ENCODE data around the gene INVS. TPM values are rescaled to one million over a fixed set of nuclear protein-coding genes. Genes with fewer than 3 reads are reported as not detected.

Gene INVS
- total and polyA plus RNA-seq, 2 donors (not counting 3 experiments of a cell fraction or from before 2014, with no cell fraction given): 8.5 to 17.9 TPM

DNA sequence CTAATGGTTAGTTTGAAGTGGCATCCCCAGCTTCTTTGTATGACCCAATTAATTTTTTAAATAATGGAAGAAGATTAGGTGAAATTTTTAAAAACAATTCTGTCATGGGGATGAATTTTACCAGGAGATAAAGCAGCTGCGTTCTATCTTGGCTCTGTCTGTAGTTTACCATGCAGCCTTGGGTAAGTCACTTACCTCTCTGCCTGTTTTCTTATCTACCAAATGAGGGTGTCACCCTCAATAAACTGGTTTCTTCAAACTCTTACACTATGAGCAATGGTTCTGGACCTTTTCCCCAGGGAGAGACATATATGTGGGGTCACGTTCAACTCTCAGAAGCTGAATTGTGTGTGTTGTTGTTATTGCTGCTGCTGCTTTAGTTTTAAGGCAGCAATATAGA lies 182.0 kb downstream of the INVS start:
- TF ChIP-seq, protein P1, sequence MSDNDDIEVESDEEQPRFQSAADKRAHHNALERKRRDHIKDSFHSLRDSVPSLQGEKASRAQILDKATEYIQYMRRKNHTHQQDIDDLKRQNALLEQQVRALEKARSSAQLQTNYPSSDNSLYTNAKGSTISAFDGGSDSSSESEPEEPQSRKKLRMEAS (IDR thresholded peaks at IDR 0.05; ENCODE audit: insufficient read depth, insufficient read length): no peak
- TF ChIP-seq, protein P2, sequence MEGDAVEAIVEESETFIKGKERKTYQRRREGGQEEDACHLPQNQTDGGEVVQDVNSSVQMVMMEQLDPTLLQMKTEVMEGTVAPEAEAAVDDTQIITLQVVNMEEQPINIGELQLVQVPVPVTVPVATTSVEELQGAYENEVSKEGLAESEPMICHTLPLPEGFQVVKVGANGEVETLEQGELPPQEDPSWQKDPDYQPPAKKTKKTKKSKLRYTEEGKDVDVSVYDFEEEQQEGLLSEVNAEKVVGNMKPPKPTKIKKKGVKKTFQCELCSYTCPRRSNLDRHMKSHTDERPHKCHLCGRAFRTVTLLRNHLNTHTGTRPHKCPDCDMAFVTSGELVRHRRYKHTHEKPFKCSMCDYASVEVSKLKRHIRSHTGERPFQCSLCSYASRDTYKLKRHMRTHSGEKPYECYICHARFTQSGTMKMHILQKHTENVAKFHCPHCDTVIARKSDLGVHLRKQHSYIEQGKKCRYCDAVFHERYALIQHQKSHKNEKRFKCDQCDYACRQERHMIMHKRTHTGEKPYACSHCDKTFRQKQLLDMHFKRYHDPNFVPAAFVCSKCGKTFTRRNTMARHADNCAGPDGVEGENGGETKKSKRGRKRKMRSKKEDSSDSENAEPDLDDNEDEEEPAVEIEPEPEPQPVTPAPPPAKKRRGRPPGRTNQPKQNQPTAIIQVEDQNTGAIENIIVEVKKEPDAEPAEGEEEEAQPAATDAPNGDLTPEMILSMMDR (IDR thresholded peaks at IDR 0.05; ENCODE audit: extremely low read depth in 1 of 2, insufficient read depth in 1 of 2, low read depth in 1 of 2, low read length in 2 of 2): no peak
- no peak for TF ChIP-seq POLR2A (IDR thresholded peaks at IDR 0.05; ENCODE audit: low read depth, low read length)
- H3K36me3 ChIP-seq (ENCODE audit: control insufficient read depth in 2 of 2, extremely low read depth in 1 of 2, insufficient read depth in 2 of 2, low read length in 2 of 2): peaks cover 3 to 5% of the 10 kb centered on the region in 2 experiments
- POLR2A ChIA-PET: no interaction called here
- H3K4me3 ChIP-seq (replicated peaks in 1 of 3; ENCODE audit: insufficient read depth in 1 of 3, low read depth in 1 of 3, low read length in 3 of 3): no peak overlapping the region
- dilution Hi-C loops (cut with MboI; ENCODE audit: extremely low pct_ligation_motif_present, low sequenced_read_pairs): no loop called here
- H2AFZ ChIP-seq (ENCODE audit: low read depth, low read length): no peak overlapping the region
- no peaks in the 10 kb centered on the region for H4K20me1 ChIP-seq (replicated peaks; ENCODE audit: control insufficient read depth, extremely low read depth, insufficient read depth, low read length)
- CTCF ChIA-PET: interaction anchor here (0.8 to 1.4 kb wide), 4 partner anchors 9 to 78 kb away, joined by 3 to 9 read pairs (median 4); no protein-coding TSS in a partner anchor
- no peak overlapping the region for H3K4me2 ChIP-seq (ENCODE audit: insufficient read depth, low read length)
- intact Hi-C loops (cut with micrococcal nuclease): no loop called here
- BruUV-seq (replicated peaks): no TSS peak
- DNase-seq (ENCODE audit: low read depth, low spot score) (no peak), FAIRE-seq (no peak)
- H3K9me1 ChIP-seq (replicated peaks; ENCODE audit: control insufficient read depth, extremely low read depth, insufficient read depth, low read length): no peaks in the 10 kb centered on the region
- H3K27ac ChIP-seq (ENCODE audit: insufficient read depth, low read depth, low read length): no peak overlapping the region
- H3K79me2 ChIP-seq (ENCODE audit: control insufficient read depth, insufficient read depth, low read length): no peaks in the 10 kb centered on the region
- no peaks in the 10 kb centered on the region for H3K9me3 ChIP-seq (replicated peaks; ENCODE audit: control insufficient read depth, insufficient read depth, low read length)
- H3K9ac ChIP-seq (replicated peaks; ENCODE audit: extremely low read depth, insufficient read depth, low read length): no peak overlapping the region
- H3K4me1 ChIP-seq (ENCODE audit: control insufficient read depth, extremely low read depth, insufficient read depth, low read length): no peaks in the 10 kb centered on the region
- H3K27me3 ChIP-seq (ENCODE audit: control insufficient read depth in 2 of 2, insufficient read depth in 2 of 2, low read length in 2 of 2): no peaks in the 10 kb centered on the region

DNA sequence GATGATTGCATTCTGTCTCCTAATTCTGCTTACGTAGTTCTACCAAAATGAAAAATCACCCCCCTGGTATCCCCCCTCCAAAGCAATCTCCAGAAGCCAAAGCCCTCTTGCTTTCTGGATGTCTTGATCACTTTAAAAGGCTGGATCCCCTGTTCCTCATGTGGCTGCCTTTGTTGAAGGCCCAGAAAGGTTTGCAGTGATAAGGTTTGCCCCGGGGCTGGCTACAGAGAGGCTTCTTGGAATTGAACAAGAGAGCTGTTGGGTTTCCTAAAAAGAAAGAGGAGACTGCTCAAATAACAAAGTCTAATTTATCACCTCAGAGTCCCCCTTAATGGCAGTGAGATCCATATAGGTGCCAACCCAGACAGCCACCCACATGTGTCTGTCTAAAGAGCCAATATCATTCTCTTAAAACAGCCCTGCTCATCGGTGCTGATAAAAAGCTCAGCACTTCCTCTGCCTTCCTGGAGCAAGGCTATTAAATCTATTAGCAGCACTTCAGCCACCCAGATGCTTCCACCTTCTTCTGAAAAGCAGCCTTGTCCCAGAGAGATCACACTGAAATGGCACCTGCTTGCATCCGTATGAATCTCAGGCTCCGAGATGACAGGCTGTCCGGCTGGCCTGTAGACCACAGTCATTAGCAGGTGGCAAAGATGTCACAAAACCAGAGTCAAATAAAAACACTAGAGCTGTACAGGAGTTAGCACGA lies 182.8 kb downstream of the INVS start:
- intact Hi-C loops (cut with micrococcal nuclease): no loop called here
- TF ChIP-seq MYC (IDR thresholded peaks at IDR 0.05; ENCODE audit: low read depth, low read length): no peak
- no peak for TF ChIP-seq POLR2A (IDR thresholded peaks at IDR 0.05; ENCODE audit: low read depth, low read length)
- no peak for TF ChIP-seq POLR2AphosphoS5 (IDR thresholded peaks at IDR 0.05; ENCODE audit: insufficient read depth, low read depth, low read length)
- TF ChIP-seq, protein P1 (IDR thresholded peaks at IDR 0.05; ENCODE audit: insufficient read depth, insufficient read length): no peak
- no peak for TF ChIP-seq JUN (IDR thresholded peaks at IDR 0.05; ENCODE audit: borderline replicate concordance, insufficient read depth, insufficient read length, low read depth)
- no peak for TF ChIP-seq EZH2 (IDR thresholded peaks at IDR 0.05; ENCODE audit: borderline replicate concordance, low read depth, low read length, severe bottlenecking)
- TF ChIP-seq, protein P2 (IDR thresholded peaks at IDR 0.05; ENCODE audit: extremely low read depth in 1 of 2, insufficient read depth in 1 of 2, low read depth in 1 of 2, low read length in 2 of 2): no peak
- TF ChIP-seq GATA2 (IDR thresholded peaks at IDR 0.05; ENCODE audit: insufficient read depth, insufficient read length, low read depth, low read length): no peak
- TF ChIP-seq FOS (IDR thresholded peaks at IDR 0.05; ENCODE audit: borderline replicate concordance, insufficient read depth, low read length): no peak
- Histone ChIP-seq H2AFZ (ENCODE audit: low read depth, low read length) (no peak overlapping the region), H3K79me2 (ENCODE audit: control insufficient read depth, insufficient read depth, low read length) (no peaks in the 10 kb centered on the region), H3K9me1 (replicated peaks; ENCODE audit: control insufficient read depth, extremely low read depth, insufficient read depth, low read length) (no peaks in the 10 kb centered on the region), H3K27ac (ENCODE audit: insufficient read depth, low read depth, low read length) (no peak overlapping the region), H3K36me3 (ENCODE audit: control insufficient read depth in 2 of 2, extremely low read depth in 1 of 2, insufficient read depth in 2 of 2, low read length in 2 of 2) (peaks cover 3 to 5% of the 10 kb centered on the region in 2 experiments), H4K20me1 (replicated peaks; ENCODE audit: control insufficient read depth, extremely low read depth, insufficient read depth, low read length) (no peaks in the 10 kb centered on the region), H3K9me3 (replicated peaks; ENCODE audit: control insufficient read depth, insufficient read depth, low read length) (no peaks in the 10 kb centered on the region), H3K4me2 (ENCODE audit: insufficient read depth, low read length) (no peak overlapping the region), H3K4me1 (ENCODE audit: control insufficient read depth, extremely low read depth, insufficient read depth, low read length) (no peaks in the 10 kb centered on the region), H3K9ac (replicated peaks; ENCODE audit: extremely low read depth, insufficient read depth, low read length) (no peak overlapping the region), H3K4me3 (replicated peaks in 1 of 3; ENCODE audit: insufficient read depth in 1 of 3, low read depth in 1 of 3, low read length in 3 of 3) (no peak overlapping the region), H3K27me3 (ENCODE audit: control insufficient read depth in 2 of 2, insufficient read depth in 2 of 2, low read length in 2 of 2) (no peaks in the 10 kb centered on the region)
- DNase-seq (ENCODE audit: low read depth, low spot score): no peak
- BruUV-seq (replicated peaks): no TSS peak
- ChIA-PET CTCF (interaction anchor here (1.4 kb wide), 1 partner anchor 43 kb away, joined by 9 read pairs; no protein-coding TSS in a partner anchor), POLR2A (interaction anchor here (0.8 kb wide), 1 partner anchor 18 kb away, joined by 3 read pairs; no protein-coding TSS in a partner anchor)
- FAIRE-seq: no peak
- dilution Hi-C loops (cut with MboI; ENCODE audit: extremely low pct_ligation_motif_present, low sequenced_read_pairs): no loop called here
